HEK293T (cell line): ENCODE measurements around the gene SCNN1B.
"Not testable (repeated sequence)": the region's sequence is repeated elsewhere in the genome, so short reads cannot be mapped to it uniquely, and the experiment has no call there.

Source experiments
- CTCF ChIA-PET: fragments of 350-600 bp; formaldehyde crosslinking; extraction: SDS; loops from one replicate; lab custom pipeline; 2021; ENCODE audit warnings: antibody characterized with exemption, inconsistent platforms; lab: Yijun Ruan, JAX
- POLR2A ChIA-PET: fragments of 350-600 bp; formaldehyde crosslinking; extraction: SDS; loops from one replicate; lab custom pipeline; 2020; ENCODE audit warnings: antibody characterized with exemption, inconsistent platforms; lab: Yijun Ruan, JAX
- DNase-seq: peaks from one replicate; pipeline ENCODE4 v3.0.0; 2012; ENCODE audit warnings: mixed read lengths; ENCODE audit errors: extremely low spot score
- ARNT ChIP-seq: fragments of 450-650 bp; IDR thresholded peaks from 2 replicates; pipeline ENCODE4 v1.6.1; 2017; ENCODE audit warnings: mild to moderate bottlenecking
- BHLHE40 ChIP-seq: fragments of 450-650 bp; IDR thresholded peaks from 2 replicates; pipeline ENCODE4 v1.6.1; 2016; ENCODE audit warnings: mild to moderate bottlenecking, moderate library complexity, borderline replicate concordance
- CTBP1 ChIP-seq: fragments of 450-650 bp; IDR thresholded peaks from 2 replicates; pipeline ENCODE4 v1.6.1; 2016; ENCODE audit warnings: borderline replicate concordance
- ELF4 ChIP-seq: fragments of 450-650 bp; IDR thresholded peaks from 2 replicates; pipeline ENCODE4 v1.6.1; 2017; ENCODE audit warnings: antibody characterized with exemption
- FOXA1 ChIP-seq: fragments of 450-650 bp; IDR thresholded peaks from 2 replicates; pipeline ENCODE4 v1.6.1; 2016; ENCODE audit warnings: mild to moderate bottlenecking
- FOXK2 ChIP-seq: fragments of 450-650 bp; IDR thresholded peaks from 2 replicates; pipeline ENCODE4 v1.6.1; 2016; ENCODE audit warnings: mild to moderate bottlenecking
- FOXM1 ChIP-seq: fragments of 450-650 bp; IDR thresholded peaks from 2 replicates; pipeline ENCODE4 v1.6.1; 2017; ENCODE audit warnings: mild to moderate bottlenecking, borderline replicate concordance
- HDGF ChIP-seq: fragments of 450-650 bp; IDR thresholded peaks from 2 replicates; pipeline ENCODE4 v1.6.1; 2017; ENCODE audit warnings: antibody characterized with exemption, borderline replicate concordance
- L3MBTL2 ChIP-seq: fragments of 450-650 bp; conservative IDR thresholded peaks from 2 replicates; pipeline ENCODE4 v1.6.1; 2016; ENCODE audit warnings: mild to moderate bottlenecking
- LEF1 ChIP-seq: fragments of 450-650 bp; IDR thresholded peaks from 2 replicates; pipeline ENCODE4 v1.6.1; 2017; ENCODE audit warnings: mild to moderate bottlenecking, borderline replicate concordance
- NFRKB ChIP-seq: fragments of 450-650 bp; IDR thresholded peaks from 2 replicates; pipeline ENCODE4 v1.6.1; 2016; ENCODE audit warnings: mild to moderate bottlenecking, moderate library complexity
- PKNOX1 ChIP-seq: fragments of 450-650 bp; IDR thresholded peaks from 2 replicates; pipeline ENCODE4 v1.6.1; 2016
- SP1 ChIP-seq: fragments of 450-650 bp; IDR thresholded peaks from 2 replicates; pipeline ENCODE4 v1.6.1; 2017
- SUZ12 ChIP-seq: fragments of 450-650 bp; IDR thresholded peaks from 2 replicates; pipeline ENCODE4 v1.6.1; 2016; ENCODE audit warnings: mild to moderate bottlenecking
- TARDBP ChIP-seq: fragments of 450-650 bp; IDR thresholded peaks from 2 replicates; pipeline ENCODE4 v1.6.1; 2016
- ZNF384 ChIP-seq: fragments of 450-650 bp; IDR thresholded peaks from 2 replicates; pipeline ENCODE4 v1.6.1; 2016

Gene SCNN1B

GRCh38 chr16:23302045-23302956 lies at the start of gene SCNN1B:
TSS of gene SCNN1B (plus strand) at chr16:23302302. CDS start at chr16:23348600, 46,298 bp downstream.
- POLR2A ChIA-PET = no interaction called here
- CTCF ChIA-PET = interaction anchor here (0.9 to 1.3 kb wide), 2 partner anchors 132 to 149 kb away, joined by 3 to 4 read pairs; no protein-coding TSS in a partner anchor
- peak; percentile 39 for DNase-seq

GRCh38 chr16:23252310-23252709 lies 49.8 kb upstream of the SCNN1B start:
- POLR2A ChIA-PET = no interaction called here
- CTCF ChIA-PET = no interaction called here
- no peak for TF ChIP-seq LEF1
- TF ChIP-seq NFRKB = no peak
- TF ChIP-seq FOXA1 = no peak
- no peak for TF ChIP-seq ELF4
- no peak for TF ChIP-seq FOXK2
- TF ChIP-seq PKNOX1 = no peak
- no peak for TF ChIP-seq BHLHE40
- DNase-seq = no peak

More at GRCh38 chr16:23302045-23302956, at the start of gene SCNN1B:
- TF ChIP-seq FOXA1 (no peak), ZNF384 (no peak), BHLHE40 (no peak), CTBP1 (no peak), NFRKB (no peak), LEF1 (no peak), FOXM1 (no peak), SUZ12 (no peak), SP1 (no peak)

GRCh38 chr16:23253650-23254049 lies 48.5 kb upstream of the SCNN1B start:
- CTCF ChIA-PET = interaction anchor here (0.5 kb wide), 1 partner anchor 308 kb away, joined by 4 read pairs; no protein-coding TSS in a partner anchor
- POLR2A ChIA-PET = not testable (repeated sequence)

GRCh38 chr16:23254338-23254737 lies 47.8 kb upstream of the SCNN1B start:
- no peak for TF ChIP-seq TARDBP
- TF ChIP-seq FOXK2 = no peak
- no peak for TF ChIP-seq ELF4
- no peak for TF ChIP-seq SP1
- no peak for TF ChIP-seq BHLHE40
- no peak for TF ChIP-seq HDGF
- TF ChIP-seq CTBP1 = no peak
- no peak for TF ChIP-seq SUZ12
- TF ChIP-seq ARNT = no peak
- no peak for TF ChIP-seq L3MBTL2
- no peak for TF ChIP-seq FOXM1
- TF ChIP-seq NFRKB = no peak
- ChIA-PET POLR2A (no interaction called here), CTCF (no interaction called here)
- no peak for DNase-seq

More at GRCh38 chr16:23253650-23254049, 48.5 kb upstream of the SCNN1B start:
- not testable (repeated sequence) for DNase-seq

GRCh38 chr16:23255000-23255399 lies 47.1 kb upstream of the SCNN1B start:
- CTCF ChIA-PET = no interaction called here
- no peak for DNase-seq
- TF ChIP-seq HDGF = no peak
- TF ChIP-seq FOXM1 = no peak
- TF ChIP-seq FOXK2 = no peak
- no peak for TF ChIP-seq SP1
- no peak for TF ChIP-seq TARDBP
- TF ChIP-seq L3MBTL2 = no peak
- no peak for TF ChIP-seq FOXA1
- no peak for TF ChIP-seq SUZ12
- TF ChIP-seq ARNT = no peak
- no peak for TF ChIP-seq BHLHE40
- no peak for TF ChIP-seq NFRKB
- TF ChIP-seq ZNF384 = no peak
- TF ChIP-seq CTBP1 = no peak
- TF ChIP-seq ELF4 = no peak
- TF ChIP-seq LEF1 = no peak
- no peak for TF ChIP-seq PKNOX1
- POLR2A ChIA-PET = no interaction called here

- ChIA-PET CTCF (no interaction called here), POLR2A (no interaction called here)
- DNase-seq = no peak
- TF ChIP-seq SUZ12 = no peak
- TF ChIP-seq NFRKB = no peak
- TF ChIP-seq ELF4 = no peak
- TF ChIP-seq L3MBTL2 = no peak
- TF ChIP-seq FOXM1 = no peak
- TF ChIP-seq HDGF = no peak
- no peak for TF ChIP-seq LEF1
- no peak for TF ChIP-seq ARNT
- TF ChIP-seq TARDBP = no peak
- TF ChIP-seq FOXK2 = no peak
- TF ChIP-seq CTBP1 = no peak
Observed at GRCh38 chr16:23256440-23256839, 45.7 kb upstream of the SCNN1B start.
